Left ventricle myocardium inferior (tissue), 1 donor: ENCODE measurements around the gene PLCB3. TPM values are rescaled to one million over a fixed set of nuclear protein-coding genes. Genes with fewer than 3 reads are reported as not detected.
A peak's percentile ranks its signal among the peaks of the same experiment; 100 is the strongest.
"Not testable (repeated sequence)": the region's sequence is repeated elsewhere in the genome, so short reads cannot be mapped to it uniquely, and the experiment has no call there.

Experiments used
- DNase-seq: peaks from one replicate; pipeline ENCODE4 v3.0.0-alpha.2; 2020
- H3K27ac ChIP-seq: fragments of 200-600 bp; replicated peaks from 2 replicates; pipeline ENCODE4 v1.8.0; 2021
- H3K27me3 ChIP-seq: fragments of 200-600 bp; 2 replicates; pipeline ENCODE4 v1.8.0; 2021; ENCODE audit warnings: low read depth
- H3K36me3 ChIP-seq: fragments of 200-600 bp; 2 replicates; pipeline ENCODE4 v1.8.0; 2021
- H3K4me1 ChIP-seq: fragments of 200-600 bp; 2 replicates; pipeline ENCODE4 v1.8.0; 2021
- H3K4me3 ChIP-seq: fragments of 200-600 bp; 2 replicates; pipeline ENCODE4 v1.8.0; 2021; ENCODE audit warnings: mild to moderate bottlenecking, moderate library complexity
- H3K9me3 ChIP-seq: fragments of 200-600 bp; replicated peaks from 2 replicates; pipeline ENCODE4 v1.8.0; 2021
- intact Hi-C: fragments of 100-400 bp; cut with micrococcal nuclease; formaldehyde crosslinking; loops from one replicate; pipeline ENCODE4 v1.11.0; 2022
- total RNA-seq: library from RNA; stranded (reverse); fragmentation: NEBNext Ultra II Directional; extraction: Animal tissue kit (Norgen Biotek cat#: 25700); gene quantifications from one replicate; pipeline ENCODE4 v1.2.1, GENCODE V29; 2021
- TF ChIP-seq, protein P1 (sequence below): fragments of 200-600 bp; IDR thresholded peaks from 2 replicates; pipeline ENCODE4 v1.8.0; 2021; ENCODE audit warnings: antibody characterized with exemption, mild to moderate bottlenecking, borderline replicate concordance
- donor health status: DM: no; HTN: yes; CAD: no; lungs with severe emphysema.

PLCB3 gene
- total RNA-seq, 1 donor from 2014 or later = 10.0 TPM

- Histone ChIP-seq H3K27me3 (peaks cover 13% of the 10 kb centered on the region), H3K4me3 (peak overlapping the region; percentile 77), H3K9me3 (no peaks in the 10 kb centered on the region), H3K27ac (peak overlapping the region; percentile 99), H3K36me3 (peaks cover 10% of the 10 kb centered on the region), H3K4me1 (peaks cover 57% of the 10 kb centered on the region)
- intact Hi-C loops = loop anchor here (5.0 kb wide), 1 partner anchor 97 kb away; the partner anchor contains the start of gene FERMT3
- DNase-seq = peak; percentile 95
- TF ChIP-seq, protein P1, sequence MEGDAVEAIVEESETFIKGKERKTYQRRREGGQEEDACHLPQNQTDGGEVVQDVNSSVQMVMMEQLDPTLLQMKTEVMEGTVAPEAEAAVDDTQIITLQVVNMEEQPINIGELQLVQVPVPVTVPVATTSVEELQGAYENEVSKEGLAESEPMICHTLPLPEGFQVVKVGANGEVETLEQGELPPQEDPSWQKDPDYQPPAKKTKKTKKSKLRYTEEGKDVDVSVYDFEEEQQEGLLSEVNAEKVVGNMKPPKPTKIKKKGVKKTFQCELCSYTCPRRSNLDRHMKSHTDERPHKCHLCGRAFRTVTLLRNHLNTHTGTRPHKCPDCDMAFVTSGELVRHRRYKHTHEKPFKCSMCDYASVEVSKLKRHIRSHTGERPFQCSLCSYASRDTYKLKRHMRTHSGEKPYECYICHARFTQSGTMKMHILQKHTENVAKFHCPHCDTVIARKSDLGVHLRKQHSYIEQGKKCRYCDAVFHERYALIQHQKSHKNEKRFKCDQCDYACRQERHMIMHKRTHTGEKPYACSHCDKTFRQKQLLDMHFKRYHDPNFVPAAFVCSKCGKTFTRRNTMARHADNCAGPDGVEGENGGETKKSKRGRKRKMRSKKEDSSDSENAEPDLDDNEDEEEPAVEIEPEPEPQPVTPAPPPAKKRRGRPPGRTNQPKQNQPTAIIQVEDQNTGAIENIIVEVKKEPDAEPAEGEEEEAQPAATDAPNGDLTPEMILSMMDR = peak; percentile 93
These were observed 53.2 kb downstream of the PLCB3 start for GRCh38 chr11:64304316-64305072.

- intact Hi-C loops = no loop called here
- Histone ChIP-seq H3K4me3 (peak within 1 kb of the TSS; percentile 77), H3K27ac (peak within 1 kb of the TSS; percentile 99), H3K27me3 (peaks cover 6% of the 10 kb centered on the region), H3K4me1 (peaks cover 50% of the 10 kb centered on the region), H3K36me3 (peaks cover 10% of the 10 kb centered on the region), H3K9me3 (no peaks in the 10 kb centered on the region)
- DNase-seq = peak; percentile 100
- TF ChIP-seq, protein P1 = no peak
These were observed 53.9 kb downstream of the PLCB3 start, which contains the start of gene ESRRA for GRCh38 chr11:64305075-64305690. Gene ESRRA, plus strand, starts transcription at chr11:64305524. Its CDS starts 1,656 bp downstream, at chr11:64307180.

DNA sequence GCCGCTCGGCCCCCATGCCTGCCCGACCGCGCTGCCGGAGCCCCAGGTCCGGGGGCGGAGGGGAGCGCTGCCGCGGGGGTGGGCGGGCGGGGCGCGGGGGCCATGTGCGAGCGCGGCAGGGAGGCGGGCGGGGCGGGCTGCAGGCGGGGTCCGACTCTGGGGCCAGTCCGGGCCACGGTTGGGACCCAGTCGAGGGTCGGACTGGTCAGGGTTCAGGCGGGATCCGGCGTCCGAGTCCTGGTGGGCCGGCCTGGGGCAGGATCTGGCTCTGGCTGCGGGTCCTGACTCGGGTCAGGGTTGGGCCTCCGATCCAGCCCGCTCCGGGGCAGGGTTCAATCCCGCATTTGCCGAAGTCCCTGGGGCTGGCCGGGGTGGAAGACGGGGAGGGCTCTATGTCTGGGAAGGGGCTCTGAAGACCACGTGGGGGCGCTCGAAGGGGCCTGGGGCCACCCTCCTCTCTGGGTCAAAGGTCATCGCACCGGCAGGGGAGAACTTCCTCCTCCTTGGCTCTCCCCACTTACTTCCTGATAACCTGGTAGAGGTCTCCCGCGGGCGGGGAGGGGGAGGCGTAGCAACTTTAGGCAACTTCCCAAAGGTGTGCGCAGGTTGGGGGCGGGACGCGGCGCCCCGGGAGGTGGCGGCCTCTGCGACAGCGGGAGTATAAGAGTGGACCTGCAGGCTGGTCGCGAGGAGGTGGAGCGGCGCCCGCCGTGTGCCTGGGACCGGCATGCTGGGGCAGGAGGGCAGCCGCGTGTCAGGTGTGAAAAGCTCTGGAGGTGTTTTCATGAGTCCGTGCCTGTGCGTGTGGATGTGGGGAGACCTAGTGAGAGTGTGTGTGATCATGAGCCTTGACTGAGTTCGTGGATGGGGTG, 54.6 kb downstream of the PLCB3 start:
- Histone ChIP-seq H3K27me3 (no peaks in the 10 kb centered on the region), H3K9me3 (no peaks in the 10 kb centered on the region), H3K36me3 (peaks cover 13% of the 10 kb centered on the region), H3K4me3 (peak overlapping the region; percentile 77), H3K4me1 (peaks cover 48% of the 10 kb centered on the region), H3K27ac (peak overlapping the region; percentile 99)
- intact Hi-C loops = no loop called here
- DNase-seq = peak; percentile 70
- TF ChIP-seq, protein P1 = peak; percentile 38

DNA sequence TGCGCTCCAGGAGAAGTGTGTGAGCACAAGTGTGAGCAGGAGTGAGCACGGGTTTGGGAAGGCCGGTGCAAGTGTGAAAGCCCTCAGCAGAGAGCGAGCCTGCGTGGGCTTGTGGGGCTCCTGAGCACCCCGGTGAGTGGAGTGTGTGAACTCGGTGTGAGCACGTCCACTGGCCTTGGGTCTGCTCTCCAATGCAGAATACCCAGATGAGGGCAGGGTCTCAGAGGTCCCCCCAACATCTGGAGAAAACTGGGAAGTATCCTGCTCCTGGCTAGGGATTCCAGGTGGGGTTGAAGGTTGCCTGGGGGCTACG, 55.2 kb downstream of the PLCB3 start:
- DNase-seq = no peak
- H3K4me1 ChIP-seq = peaks cover 43% of the 10 kb centered on the region
- TF ChIP-seq, protein P1 = no peak
- no peaks in the 10 kb centered on the region for H3K9me3 ChIP-seq
- intact Hi-C loops = no loop called here
- peak overlapping the region; percentile 77 for H3K4me3 ChIP-seq
- peaks cover 15% of the 10 kb centered on the region for H3K36me3 ChIP-seq
- H3K27me3 ChIP-seq = no peaks in the 10 kb centered on the region
- peak overlapping the region; percentile 99 for H3K27ac ChIP-seq

DNA sequence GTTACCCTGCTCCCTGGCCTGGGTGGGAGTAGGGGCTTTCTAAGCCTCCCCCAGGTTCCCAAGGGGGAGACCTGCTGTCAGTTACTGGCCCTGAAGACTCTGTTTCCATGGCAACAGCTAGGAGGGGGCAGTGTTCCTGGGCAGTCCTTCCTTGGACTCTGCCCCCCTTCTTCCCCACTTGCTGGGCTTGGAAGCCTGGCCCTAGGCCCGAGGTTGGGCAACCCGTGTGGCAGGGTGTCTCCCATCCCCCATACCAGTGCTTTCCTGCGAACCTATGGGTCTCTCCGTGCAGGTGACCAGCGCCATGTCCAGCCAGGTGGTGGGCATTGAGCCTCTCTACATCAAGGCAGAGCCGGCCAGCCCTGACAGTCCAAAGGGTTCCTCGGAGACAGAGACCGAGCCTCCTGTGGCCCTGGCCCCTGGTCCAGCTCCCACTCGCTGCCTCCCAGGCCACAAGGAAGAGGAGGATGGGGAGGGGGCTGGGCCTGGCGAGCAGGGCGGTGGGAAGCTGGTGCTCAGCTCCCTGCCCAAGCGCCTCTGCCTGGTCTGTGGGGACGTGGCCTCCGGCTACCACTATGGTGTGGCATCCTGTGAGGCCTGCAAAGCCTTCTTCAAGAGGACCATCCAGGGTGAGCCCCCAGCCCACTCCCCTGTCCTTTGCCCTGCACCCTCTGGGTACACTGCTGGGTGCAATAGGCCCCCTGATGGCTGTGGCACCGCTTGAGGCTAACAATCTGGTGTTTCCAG, 55.7 kb downstream of the PLCB3 start:
- DNase-seq = no peak
- peak overlapping the region; percentile 99 for H3K27ac ChIP-seq
- TF ChIP-seq, protein P1 = no peak
- peaks cover 15% of the 10 kb centered on the region for H3K36me3 ChIP-seq
- H3K9me3 ChIP-seq = no peaks in the 10 kb centered on the region
- H3K4me1 ChIP-seq = peaks cover 42% of the 10 kb centered on the region
- H3K27me3 ChIP-seq = no peaks in the 10 kb centered on the region
- intact Hi-C loops = no loop called here
- H3K4me3 ChIP-seq = peak overlapping the region; percentile 77

DNA sequence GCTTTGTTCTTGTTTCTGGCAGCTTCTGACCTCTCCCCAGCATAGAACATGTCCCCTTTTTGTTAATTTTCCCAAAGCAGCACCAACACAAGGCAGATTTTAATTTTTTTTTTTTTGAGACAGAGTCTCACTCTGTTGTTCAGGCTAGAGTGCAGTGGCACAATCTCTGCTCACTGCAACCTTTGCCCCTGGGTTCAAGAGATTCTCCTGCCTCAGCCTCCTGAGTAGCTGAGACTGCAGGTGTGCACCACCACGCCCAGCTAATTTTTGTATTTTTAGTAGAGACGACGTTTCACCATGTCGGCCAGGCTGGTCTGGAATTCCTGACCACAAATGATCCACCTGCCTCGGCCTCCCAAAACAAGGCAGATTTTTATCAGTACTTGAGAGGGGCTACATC, 56.5 kb downstream of the PLCB3 start:
- H3K9me3 ChIP-seq, intact Hi-C loops, DNase-seq, H3K27me3 ChIP-seq: not testable (repeated sequence)
- H3K4me1 ChIP-seq = peaks cover 50% of the 10 kb centered on the region
- peak overlapping the region; percentile 99 for H3K27ac ChIP-seq
- H3K4me3 ChIP-seq = peak overlapping the region; percentile 77
- peaks cover 15% of the 10 kb centered on the region for H3K36me3 ChIP-seq
